Stimulated activated CD8-positive, alpha-beta memory T cell treated with anti-CD3 and anti-CD28 coated beads, Interleukin-7, amount 100 ng/mL, for 4 hours (primary cell): ENCODE data around the gene RAB3D.
A peak's percentile ranks its signal among the peaks of the same experiment; 100 is the strongest.
"Not testable (repeated sequence)": the region's sequence is repeated elsewhere in the genome, so short reads cannot be mapped to it uniquely, and the experiment has no call there.

Experiments used
- DNase-seq, 2 donors: peaks; one replicate each; pipeline ENCODE4 v3.0.0-alpha.2; 2020; ENCODE audit warnings: low read depth in 2 of 2

RAB3D gene

DNA sequence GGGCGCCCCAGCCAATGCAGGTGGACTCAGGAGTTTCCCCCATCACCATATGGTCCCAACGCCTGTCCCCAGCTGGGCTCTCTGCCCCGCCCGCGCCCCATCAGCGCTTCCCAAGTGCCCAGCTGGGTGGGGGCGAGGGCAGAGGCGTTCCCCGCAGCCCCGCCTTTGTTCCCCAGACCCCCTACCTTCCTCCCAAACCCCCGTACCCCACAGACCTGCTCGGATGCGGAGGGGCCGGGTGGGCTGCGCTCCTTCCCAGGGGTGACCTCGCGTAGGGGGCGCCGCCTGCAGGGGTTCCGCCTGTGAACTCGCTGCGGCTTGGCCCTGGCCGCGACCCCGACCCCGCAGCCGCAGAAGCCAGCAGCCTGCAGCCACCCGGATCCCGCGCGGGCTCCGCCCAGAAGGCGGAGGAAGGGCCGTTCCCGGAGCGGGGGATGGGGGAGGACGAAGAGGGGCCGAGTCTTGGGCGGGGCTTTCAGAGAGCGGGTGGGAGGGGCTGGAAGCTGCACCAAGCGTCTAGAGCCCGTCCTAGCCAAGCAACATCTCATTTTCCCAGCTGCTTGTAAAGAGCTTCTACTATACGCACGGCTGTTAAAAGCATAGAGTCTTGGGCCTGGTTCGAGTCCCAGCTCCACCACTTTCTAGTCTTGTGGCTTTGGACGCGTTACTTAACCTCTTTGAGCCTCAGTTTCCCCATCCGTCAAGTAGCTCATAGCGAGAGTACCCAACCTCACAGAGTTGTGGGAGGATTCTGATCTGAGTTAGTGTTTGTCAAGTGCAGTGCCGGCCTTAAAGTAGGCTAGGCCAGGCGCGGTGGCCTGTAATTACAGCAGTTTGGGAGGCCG lies at the start of gene RAB3D:
RAB3D (minus strand) TSS at position 404 of the 845 bp plus-strand sequence. CDS start 2,258 bp downstream, outside the sequence.
- DNase-seq, result peak; percentile 57 to 70

- no peak for DNase-seq
Measured at GRCh38 chr19:11387162-11388034, 47.9 kb upstream of the RAB3D start.

DNA sequence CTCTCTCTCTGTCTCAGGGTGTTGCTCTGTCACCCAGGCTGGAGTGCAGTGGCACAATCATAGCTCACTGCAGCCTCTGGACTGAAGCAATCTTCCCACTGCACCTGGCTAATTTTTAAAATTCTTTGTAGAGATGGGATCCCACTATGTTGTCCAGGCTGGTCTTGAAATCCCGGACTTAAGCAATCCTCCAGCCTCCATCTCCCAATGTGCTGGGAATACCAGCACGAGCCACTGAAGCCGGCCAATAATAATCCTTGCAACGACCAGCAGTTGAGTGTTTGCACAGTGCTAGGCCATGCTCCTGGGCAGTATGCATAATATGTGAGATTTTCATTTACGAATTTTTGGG lies 45.3 kb upstream of the RAB3D start:
- DNase-seq, result no peak

DNA sequence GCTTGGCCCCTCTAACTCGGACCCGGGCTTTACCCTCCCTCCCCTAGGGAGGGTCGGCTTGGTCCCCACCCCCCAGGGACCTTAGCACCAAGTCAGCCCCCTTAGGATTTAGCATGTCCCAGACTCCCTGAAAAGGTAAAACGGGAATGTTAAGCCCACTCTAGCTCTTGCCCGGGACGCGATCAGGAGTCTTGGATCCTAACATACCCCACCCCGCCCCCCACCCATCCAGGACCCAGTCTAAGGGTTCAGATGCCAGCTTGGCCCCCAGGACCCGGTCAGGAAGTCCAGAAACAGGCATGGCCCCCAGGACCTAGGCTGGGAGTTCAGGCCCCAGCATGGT lies 44.2 kb upstream of the RAB3D start:
- DNase-seq, result no peak

GRCh38 chr19:11382898-11383705 lies 43.6 kb upstream of the RAB3D start:
- peak in 1 of 2 donors; percentile 24 for DNase-seq

DNA sequence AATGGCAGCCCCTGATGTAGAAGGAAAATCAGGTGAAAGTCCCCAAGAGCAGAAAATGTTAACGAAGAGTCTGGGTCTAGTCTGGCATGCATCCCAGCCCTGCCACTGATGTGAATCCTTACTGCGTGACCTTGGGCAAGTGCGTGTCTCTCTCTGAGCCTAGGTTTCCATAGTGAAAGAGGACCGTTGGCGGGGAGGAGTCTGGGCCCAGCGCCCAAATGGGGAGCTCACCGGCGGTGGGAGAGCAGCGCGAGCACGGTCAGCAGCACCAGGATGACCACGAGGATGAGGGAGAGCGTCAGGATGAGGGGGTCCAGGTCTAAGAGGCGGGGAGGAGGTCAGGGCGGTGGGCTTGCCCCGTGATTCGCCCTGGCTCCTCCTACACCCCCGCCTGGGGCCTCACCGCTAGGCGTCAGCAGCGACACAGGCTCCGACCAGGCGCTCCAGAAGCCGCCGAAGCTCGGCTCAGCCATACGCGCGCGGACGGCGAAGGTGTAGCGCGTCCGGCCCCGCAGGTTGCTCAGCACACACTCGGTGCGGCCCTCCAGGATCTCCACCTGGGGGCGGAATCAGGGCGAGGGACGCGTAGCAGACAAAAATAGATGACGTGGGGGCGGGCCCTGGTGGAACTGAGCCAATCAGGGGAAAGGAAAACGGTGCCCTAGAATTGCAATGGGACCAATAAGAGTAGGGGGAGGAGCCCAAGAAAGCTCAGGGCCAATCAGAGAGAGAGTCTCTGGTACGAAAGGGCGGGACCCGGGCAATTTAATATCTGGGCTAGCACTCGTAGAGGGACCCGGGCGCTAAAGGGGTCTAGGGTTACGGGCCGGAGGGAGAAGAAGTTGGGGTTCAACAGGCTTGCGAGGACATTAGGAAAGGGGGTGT lies 41.4 kb upstream of the RAB3D start:
- DNase-seq, result peak; percentile 92 to 95

GRCh38 chr19:11379857-11380350 lies 40.4 kb upstream of the RAB3D start:
- DNase-seq, result no peak

- DNase-seq, result not testable (repeated sequence)
Measured at GRCh38 chr19:11379269-11379845, 39.9 kb upstream of the RAB3D start.

DNA sequence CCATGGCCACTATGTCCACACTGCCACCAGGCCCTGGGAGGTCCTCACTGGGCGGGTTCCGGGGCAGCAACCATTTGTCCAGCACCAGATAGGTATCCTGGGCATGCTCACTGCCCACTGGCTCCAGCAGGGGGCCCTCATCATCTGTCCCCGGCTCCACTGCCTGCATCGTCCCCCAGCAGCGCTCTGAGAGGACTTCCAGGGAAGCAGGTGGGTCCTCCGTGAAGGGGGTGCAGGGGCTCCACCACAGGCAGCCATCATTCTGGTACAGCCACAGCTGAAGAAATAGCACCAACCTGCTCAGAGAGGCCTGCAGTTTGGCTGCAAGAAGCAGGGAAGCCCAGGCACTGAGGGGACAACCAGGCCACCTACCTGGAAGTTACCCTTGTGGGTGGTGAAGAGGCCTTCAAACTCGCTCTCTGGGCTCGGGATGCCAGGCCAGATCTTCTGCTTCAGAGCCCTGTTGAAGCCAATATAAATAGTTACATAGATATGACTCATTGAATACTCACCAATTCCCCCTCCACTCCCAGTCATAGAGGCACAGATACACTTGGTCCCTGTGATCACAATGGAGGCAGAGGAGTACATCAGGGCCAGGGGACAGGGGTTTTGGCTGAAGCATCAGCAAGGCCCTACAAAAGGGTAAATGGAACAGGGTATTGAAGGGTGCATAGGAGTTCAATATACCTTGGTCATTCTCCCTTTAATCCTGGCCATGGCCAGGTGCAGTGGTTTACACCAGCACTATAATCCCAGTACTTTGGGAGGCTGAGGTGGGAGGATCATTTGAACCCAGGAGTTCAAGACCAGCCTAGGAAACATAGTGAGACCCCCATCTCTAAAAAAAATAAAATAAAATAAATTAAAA lies 39.1 kb upstream of the RAB3D start:
- no peak for DNase-seq

- DNase-seq, result no peak
Measured at GRCh38 chr19:11377756-11378155, 38.3 kb upstream of the RAB3D start.

GRCh38 chr19:11377237-11377636 lies 37.8 kb upstream of the RAB3D start:
- no peak for DNase-seq

GRCh38 chr19:11375143-11375948 lies 35.9 kb upstream of the RAB3D start:
- DNase-seq, result peak; percentile 25 to 49

- peak; percentile 95 to 97 for DNase-seq
Measured at GRCh38 chr19:11374433-11375142, 35.1 kb upstream of the RAB3D start, which contains the start of gene SWSAP1. SWSAP1 (plus strand) TSS chr19:11374666; CDS start chr19:11374681, 15 bp downstream.

GRCh38 chr19:11373885-11374432 lies 34.5 kb upstream of the RAB3D start:
- DNase-seq, result no peak

- no peak for DNase-seq
Measured at GRCh38 chr19:11373166-11373884, 33.9 kb upstream of the RAB3D start.

GRCh38 chr19:11370744-11371143 lies 31.3 kb upstream of the RAB3D start:
- no peak for DNase-seq

DNA sequence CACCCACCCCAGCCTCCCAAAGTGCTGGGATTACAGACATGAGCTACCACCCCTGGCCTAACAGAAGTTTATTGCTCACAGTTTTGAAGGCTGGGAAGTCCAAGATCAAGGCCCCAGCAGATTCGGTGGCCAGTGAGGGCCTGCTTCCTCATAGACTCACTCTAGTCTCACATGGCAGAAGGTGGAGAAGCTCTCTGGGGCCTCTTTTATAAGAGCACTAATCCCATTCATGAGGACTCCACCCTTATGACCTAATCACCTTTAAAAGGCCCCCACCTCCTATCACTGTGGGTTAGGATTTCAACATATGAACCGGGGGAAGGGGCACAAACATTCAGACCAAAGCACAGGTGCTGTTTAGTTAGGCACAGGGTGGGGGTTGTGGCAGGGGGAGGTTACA lies 28.1 kb upstream of the RAB3D start:
- no peak for DNase-seq
